ENCODE results near the gene PLXNA4. TPM values are rescaled to one million over a fixed set of nuclear protein-coding genes. Genes with fewer than 3 reads are reported as not detected.

Gene PLXNA4
- total RNA-seq, 2 donors from 2014 or later, result 9.5 to 18.0 TPM

DNA sequence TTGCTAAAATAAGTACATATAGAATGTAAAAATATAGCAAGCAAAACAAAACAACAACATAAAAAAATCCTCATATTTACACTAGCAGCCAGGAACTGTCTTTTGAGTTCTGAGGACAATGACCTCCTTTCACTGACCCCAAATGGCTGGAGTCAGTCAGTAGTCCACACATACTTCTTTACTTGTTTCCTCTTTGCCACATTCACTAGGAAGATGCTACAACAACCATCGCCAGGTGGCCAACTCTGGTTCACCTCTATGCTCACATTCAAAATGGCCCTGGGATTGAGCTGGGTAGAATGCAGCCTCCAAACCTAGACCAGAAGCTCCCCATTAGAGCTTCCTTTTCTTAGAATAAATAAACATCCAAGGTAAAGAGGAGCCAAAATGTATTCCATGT is 356.2 kb downstream of the PLXNA4 start:
- H3K27ac ChIP-seq, result no peak overlapping the region
- no peaks in the 10 kb centered on the region for H3K36me3 ChIP-seq
- TF ChIP-seq, protein P1, sequence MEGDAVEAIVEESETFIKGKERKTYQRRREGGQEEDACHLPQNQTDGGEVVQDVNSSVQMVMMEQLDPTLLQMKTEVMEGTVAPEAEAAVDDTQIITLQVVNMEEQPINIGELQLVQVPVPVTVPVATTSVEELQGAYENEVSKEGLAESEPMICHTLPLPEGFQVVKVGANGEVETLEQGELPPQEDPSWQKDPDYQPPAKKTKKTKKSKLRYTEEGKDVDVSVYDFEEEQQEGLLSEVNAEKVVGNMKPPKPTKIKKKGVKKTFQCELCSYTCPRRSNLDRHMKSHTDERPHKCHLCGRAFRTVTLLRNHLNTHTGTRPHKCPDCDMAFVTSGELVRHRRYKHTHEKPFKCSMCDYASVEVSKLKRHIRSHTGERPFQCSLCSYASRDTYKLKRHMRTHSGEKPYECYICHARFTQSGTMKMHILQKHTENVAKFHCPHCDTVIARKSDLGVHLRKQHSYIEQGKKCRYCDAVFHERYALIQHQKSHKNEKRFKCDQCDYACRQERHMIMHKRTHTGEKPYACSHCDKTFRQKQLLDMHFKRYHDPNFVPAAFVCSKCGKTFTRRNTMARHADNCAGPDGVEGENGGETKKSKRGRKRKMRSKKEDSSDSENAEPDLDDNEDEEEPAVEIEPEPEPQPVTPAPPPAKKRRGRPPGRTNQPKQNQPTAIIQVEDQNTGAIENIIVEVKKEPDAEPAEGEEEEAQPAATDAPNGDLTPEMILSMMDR (IDR thresholded peaks at IDR 0.05), result no peak
- H3K4me3 ChIP-seq, result no peak overlapping the region
- no peaks in the 10 kb centered on the region for H3K4me1 ChIP-seq
- no peaks in the 10 kb centered on the region for H3K27me3 ChIP-seq
- DNase-seq (ENCODE audit: low spot score), result no peak
- no peaks in the 10 kb centered on the region for H3K9me3 ChIP-seq

DNA sequence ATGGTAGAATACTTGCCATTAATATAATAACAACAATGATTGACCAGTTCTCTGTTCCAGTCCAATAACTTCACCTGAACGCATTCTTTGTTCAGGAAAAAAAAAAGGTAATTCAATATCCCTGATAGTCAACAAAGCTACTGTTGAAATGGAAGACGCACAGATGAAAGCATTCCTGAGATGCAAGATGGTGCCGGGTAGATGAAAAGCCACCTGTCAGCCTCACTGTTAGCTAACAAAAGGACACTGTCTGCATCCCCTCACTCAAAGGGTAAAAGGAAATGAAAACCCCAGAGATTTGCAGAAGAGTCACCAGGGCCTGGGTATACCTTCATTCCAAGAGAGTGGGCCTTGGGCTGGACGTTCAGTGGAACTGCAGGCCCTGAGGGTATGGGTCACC is 357.4 kb downstream of the PLXNA4 start:
- TF ChIP-seq, protein P1 (IDR thresholded peaks at IDR 0.05), result no peak
- no peak overlapping the region for H3K4me3 ChIP-seq
- no peak for DNase-seq (ENCODE audit: low spot score)

DNA sequence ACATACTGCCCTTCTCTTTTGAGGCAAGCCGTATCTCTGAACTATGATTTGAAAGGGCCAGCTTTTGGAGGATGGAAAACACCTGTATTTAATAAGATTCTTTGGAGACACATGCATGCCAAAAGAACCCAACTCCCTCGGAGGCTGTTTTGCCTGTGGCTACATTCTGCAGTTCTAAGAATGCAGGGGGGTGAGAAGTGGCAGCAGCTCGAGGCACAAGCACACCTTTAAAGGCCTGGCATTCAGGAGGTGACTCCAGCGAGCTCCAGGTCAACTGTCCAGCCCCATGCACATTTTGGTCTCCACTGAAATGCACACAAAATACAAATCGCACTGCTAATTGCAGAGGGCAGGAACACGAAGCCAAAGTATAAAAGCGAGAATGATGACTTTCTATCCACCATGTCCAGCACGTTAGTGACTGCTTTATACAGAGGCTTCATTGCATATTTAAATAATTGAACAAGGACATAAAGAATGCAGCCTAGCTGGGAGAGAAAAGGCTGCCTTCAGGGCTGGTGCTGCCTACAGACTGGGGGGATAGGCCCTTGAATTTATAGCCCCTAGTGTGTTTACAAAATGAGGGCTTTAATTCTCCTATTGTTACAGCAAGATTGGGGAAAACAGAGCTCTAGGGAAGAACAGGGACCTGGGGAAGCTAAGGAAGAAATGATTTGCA is 359.3 kb downstream of the PLXNA4 start:
- TF ChIP-seq, protein P1 (IDR thresholded peaks at IDR 0.05), result no peak
- no peaks in the 10 kb centered on the region for H3K9me3 ChIP-seq
- H3K27me3 ChIP-seq, result no peaks in the 10 kb centered on the region
- no peaks in the 10 kb centered on the region for H3K36me3 ChIP-seq
- no peak overlapping the region for H3K4me3 ChIP-seq
- DNase-seq (ENCODE audit: low spot score), result no peak
- no peaks in the 10 kb centered on the region for H3K4me1 ChIP-seq
- no peak overlapping the region for H3K27ac ChIP-seq

More for the DNA sequence above, 357.4 kb downstream of the PLXNA4 start:
- Histone ChIP-seq H3K27ac (no peak overlapping the region), H3K27me3 (no peaks in the 10 kb centered on the region), H3K36me3 (no peaks in the 10 kb centered on the region), H3K9me3 (no peaks in the 10 kb centered on the region), H3K4me1 (no peaks in the 10 kb centered on the region)

DNA sequence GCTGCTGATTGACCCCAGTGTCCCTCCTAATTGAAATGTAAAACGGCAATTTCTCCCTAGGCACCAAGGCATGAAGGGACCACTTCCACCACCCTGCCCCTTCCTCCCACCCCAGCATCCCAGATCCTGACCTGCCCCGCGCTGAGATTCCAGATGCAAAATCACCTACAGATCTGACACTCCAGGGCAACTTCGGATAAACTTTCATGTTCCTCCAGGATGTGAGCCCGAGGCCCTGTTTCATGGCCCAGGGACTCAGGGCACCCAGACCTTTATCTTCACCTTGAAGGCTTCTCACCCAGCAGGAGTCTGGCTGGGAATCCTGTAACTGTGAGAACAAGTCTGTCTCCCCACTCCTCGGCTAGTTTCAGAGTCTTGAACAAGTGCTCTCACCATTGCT is 361.8 kb downstream of the PLXNA4 start:
- Histone ChIP-seq H3K9me3 (no peaks in the 10 kb centered on the region), H3K4me1 (no peaks in the 10 kb centered on the region), H3K36me3 (no peaks in the 10 kb centered on the region), H3K27me3 (no peaks in the 10 kb centered on the region), H3K27ac (no peak overlapping the region), H3K4me3 (no peak overlapping the region)
- TF ChIP-seq, protein P1 (IDR thresholded peaks at IDR 0.05), result no peak
- no peak for DNase-seq (ENCODE audit: low spot score)

DNA sequence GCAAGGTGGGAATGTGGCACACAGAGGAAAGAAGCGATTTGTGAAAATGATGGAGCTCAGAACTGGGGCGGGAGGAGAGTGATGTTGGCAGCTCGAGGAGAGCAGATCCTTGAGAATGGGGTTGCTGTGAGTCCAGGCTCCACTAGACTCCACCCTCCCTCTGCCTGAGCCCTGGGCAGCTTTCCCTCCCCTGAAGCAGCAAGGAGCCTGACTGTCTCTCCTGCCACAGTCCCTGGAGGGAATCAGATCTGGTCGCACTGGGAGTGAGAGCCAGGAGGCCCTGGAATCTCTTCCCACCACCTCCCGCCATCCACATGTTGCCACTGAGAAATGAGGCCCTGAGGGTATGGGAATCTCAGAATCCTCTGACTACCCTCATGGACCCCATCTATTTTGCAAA is 362.7 kb downstream of the PLXNA4 start:
- no peaks in the 10 kb centered on the region for H3K9me3 ChIP-seq
- H3K4me1 ChIP-seq, result no peaks in the 10 kb centered on the region
- TF ChIP-seq, protein P1 (IDR thresholded peaks at IDR 0.05), result no peak
- H3K27ac ChIP-seq, result no peak overlapping the region
- DNase-seq (ENCODE audit: low spot score), result no peak
- H3K27me3 ChIP-seq, result no peaks in the 10 kb centered on the region
- no peaks in the 10 kb centered on the region for H3K36me3 ChIP-seq
- H3K4me3 ChIP-seq, result no peak overlapping the region

DNA sequence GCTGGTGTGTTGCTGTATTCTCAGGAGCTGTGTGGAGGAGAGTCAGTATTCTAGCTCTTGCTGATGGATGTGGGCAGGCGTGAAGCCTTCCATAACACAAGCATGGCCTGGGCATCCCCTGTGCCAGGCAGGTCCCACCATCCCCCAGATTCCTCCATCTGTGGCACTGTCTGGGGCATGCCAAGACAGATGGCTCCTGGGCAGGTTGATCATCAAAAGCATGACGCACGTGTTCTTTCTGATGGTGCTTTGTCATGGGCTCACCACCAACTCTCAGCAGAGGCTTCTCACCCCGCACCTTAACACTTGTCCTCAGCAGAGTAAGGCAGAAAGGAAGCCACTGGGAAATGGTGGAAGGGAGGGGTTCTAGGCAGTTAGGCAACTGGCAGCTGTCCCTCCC is 364.3 kb downstream of the PLXNA4 start:
- no peaks in the 10 kb centered on the region for H3K27me3 ChIP-seq
- TF ChIP-seq, protein P1 (IDR thresholded peaks at IDR 0.05), result no peak

More for the DNA sequence above, 364.3 kb downstream of the PLXNA4 start:
- Histone ChIP-seq H3K4me3 (no peak overlapping the region), H3K36me3 (no peaks in the 10 kb centered on the region), H3K27ac (no peak overlapping the region), H3K9me3 (no peaks in the 10 kb centered on the region), H3K4me1 (peaks cover 0 to 11% of the 10 kb centered on the region in 2 donors)
- no peak for DNase-seq (ENCODE audit: low spot score)

Measured in right atrium auricular region (tissue), 2 donors.